ENCODE data around the gene BANP. TPM values are rescaled to one million over a fixed set of nuclear protein-coding genes. Genes with fewer than 3 reads are reported as not detected.
"Not testable (repeated sequence)": the region's sequence is repeated elsewhere in the genome, so short reads cannot be mapped to it uniquely, and the experiment has no call there.

The BANP gene
- total and polyA plus RNA-seq, 2 donors (not counting 3 experiments of a cell fraction or from before 2014, with no cell fraction given) = 22.4 to 33.8 TPM

GRCh38 chr16:87996962-87997880 is 46.0 kb downstream of the BANP start:
- no peaks in the 10 kb centered on the region for H3K4me1 ChIP-seq (ENCODE audit: control insufficient read depth, extremely low read depth, insufficient read depth, low read length)
- peaks cover 2% of the 10 kb centered on the region for H4K20me1 ChIP-seq (replicated peaks; ENCODE audit: control insufficient read depth, extremely low read depth, insufficient read depth, low read length)
- H3K79me2 ChIP-seq (ENCODE audit: control insufficient read depth, insufficient read depth, low read length) = peaks cover 3% of the 10 kb centered on the region
- no peak overlapping the region for H2AFZ ChIP-seq (ENCODE audit: low read depth, low read length)
- H3K27me3 ChIP-seq (ENCODE audit: control insufficient read depth in 2 of 2, insufficient read depth in 2 of 2, low read length in 2 of 2) = no peaks in the 10 kb centered on the region
- CTCF ChIA-PET = interaction anchor here (1.0 kb wide), 1 partner anchor 13 kb away, joined by 3 read pairs; no protein-coding TSS in a partner anchor
- no peak overlapping the region for H3K4me3 ChIP-seq (replicated peaks in 1 of 3; ENCODE audit: insufficient read depth in 1 of 3, low read depth in 1 of 3, low read length in 3 of 3)
- no peak overlapping the region for H3K9ac ChIP-seq (replicated peaks; ENCODE audit: extremely low read depth, insufficient read depth, low read length)
- no peaks in the 10 kb centered on the region for H3K36me3 ChIP-seq (ENCODE audit: control insufficient read depth in 2 of 2, extremely low read depth in 1 of 2, insufficient read depth in 2 of 2, low read length in 2 of 2)
- TF ChIP-seq POLR2A (IDR thresholded peaks at IDR 0.05; ENCODE audit: low read depth, low read length) (no peak), MAX (IDR thresholded peaks at IDR 0.05; ENCODE audit: insufficient read depth, insufficient read length) (no peak), JUN (IDR thresholded peaks at IDR 0.05; ENCODE audit: borderline replicate concordance, insufficient read depth, insufficient read length, low read depth) (no peak), CTCF (IDR thresholded peaks at IDR 0.05; ENCODE audit: extremely low read depth in 1 of 2, insufficient read depth in 1 of 2, low read depth in 1 of 2, low read length in 2 of 2) (no peak), POLR2AphosphoS5 (IDR thresholded peaks at IDR 0.05; ENCODE audit: insufficient read depth, low read depth, low read length) (no peak), MYC (IDR thresholded peaks at IDR 0.05; ENCODE audit: low read depth, low read length) (no peak), EZH2 (IDR thresholded peaks at IDR 0.05; ENCODE audit: borderline replicate concordance, low read depth, low read length, severe bottlenecking) (no peak), GATA2 (IDR thresholded peaks at IDR 0.05; ENCODE audit: insufficient read depth, insufficient read length, low read depth, low read length) (no peak), FOS (IDR thresholded peaks at IDR 0.05; ENCODE audit: borderline replicate concordance, insufficient read depth, low read length) (no peak)
- FAIRE-seq (no peak), DNase-seq (ENCODE audit: low read depth, low spot score) (no peak)
- intact Hi-C loops (cut with micrococcal nuclease) (no loop called here), dilution Hi-C loops (cut with MboI; ENCODE audit: extremely low pct_ligation_motif_present, low sequenced_read_pairs) (no loop called here)
- no TSS peak for BruUV-seq (replicated peaks)
- POLR2A ChIA-PET = no interaction called here
- no peaks in the 10 kb centered on the region for H3K9me1 ChIP-seq (replicated peaks; ENCODE audit: control insufficient read depth, extremely low read depth, insufficient read depth, low read length)
- H3K9me3 ChIP-seq (replicated peaks; ENCODE audit: control insufficient read depth, insufficient read depth, low read length) = no peaks in the 10 kb centered on the region
- no peak overlapping the region for H3K4me2 ChIP-seq (ENCODE audit: insufficient read depth, low read length)
- no peak overlapping the region for H3K27ac ChIP-seq (ENCODE audit: insufficient read depth, low read depth, low read length)

- H3K4me1 ChIP-seq (ENCODE audit: control insufficient read depth, extremely low read depth, insufficient read depth, low read length); POLR2A ChIA-PET; H3K79me2 ChIP-seq (ENCODE audit: control insufficient read depth, insufficient read depth, low read length); H2AFZ ChIP-seq (ENCODE audit: low read depth, low read length); BruUV-seq (replicated peaks); H3K9me1 ChIP-seq (replicated peaks; ENCODE audit: control insufficient read depth, extremely low read depth, insufficient read depth, low read length); H3K27ac ChIP-seq (ENCODE audit: insufficient read depth, low read depth, low read length); H3K9ac ChIP-seq (replicated peaks; ENCODE audit: extremely low read depth, insufficient read depth, low read length); H3K27me3 ChIP-seq (ENCODE audit: control insufficient read depth in 2 of 2, insufficient read depth in 2 of 2, low read length in 2 of 2); H3K36me3 ChIP-seq (ENCODE audit: control insufficient read depth in 2 of 2, extremely low read depth in 1 of 2, insufficient read depth in 2 of 2, low read length in 2 of 2); H3K4me3 ChIP-seq (replicated peaks in 1 of 3; ENCODE audit: insufficient read depth in 1 of 3, low read depth in 1 of 3, low read length in 3 of 3); dilution Hi-C loops (cut with MboI; ENCODE audit: extremely low pct_ligation_motif_present, low sequenced_read_pairs); DNase-seq (ENCODE audit: low read depth, low spot score); H3K4me2 ChIP-seq (ENCODE audit: insufficient read depth, low read length); intact Hi-C loops (cut with micrococcal nuclease); FAIRE-seq; H4K20me1 ChIP-seq (replicated peaks; ENCODE audit: control insufficient read depth, extremely low read depth, insufficient read depth, low read length); H3K9me3 ChIP-seq (replicated peaks; ENCODE audit: control insufficient read depth, insufficient read depth, low read length): not testable (repeated sequence)
- CTCF ChIA-PET = interaction anchor here (1.0 kb wide), 1 partner anchor 14 kb away, joined by 3 read pairs; no protein-coding TSS in a partner anchor
These were observed 47.1 kb downstream of the BANP start for GRCh38 chr16:87998184-87998793.

Data from endothelial cell of umbilical vein (primary cell).